DOHH2 (cell line): ENCODE measurements around the gene SMIM43.
"Not testable (repeated sequence)": the region's sequence is repeated elsewhere in the genome, so short reads cannot be mapped to it uniquely, and the experiment has no call there.

Experiments
- H3F3A ChIP-seq: fragments of 200-600 bp; sonication (generic), shearing (Covaris generic); 2 replicates; pipeline ENCODE4 v1.6.0; 2016; ENCODE audit warnings: antibody characterized with exemption, mild to moderate bottlenecking; ENCODE audit not compliant: control insufficient read depth, insufficient read depth
- H3K27ac ChIP-seq: fragments of 200-600 bp; sonication (generic); 2 replicates; pipeline ENCODE4 v1.5.1; 2014; ENCODE audit warnings: low read depth, mild to moderate bottlenecking, low read length, moderate library complexity
- H3K27me3 ChIP-seq: fragments of 200-600 bp; sonication (generic); 2 replicates; pipeline ENCODE4 v1.6.1; 2014; ENCODE audit warnings: mild to moderate bottlenecking, low read length, mixed read lengths; ENCODE audit not compliant: control insufficient read depth
- H3K36me3 ChIP-seq: fragments of 200-600 bp; sonication (generic); 2 replicates; pipeline ENCODE4 v1.6.1; 2014; ENCODE audit warnings: mild to moderate bottlenecking, low read length, moderate library complexity, mixed read lengths; ENCODE audit not compliant: control insufficient read depth
- H3K4me1 ChIP-seq: fragments of 200-600 bp; sonication (generic); 2 replicates; pipeline ENCODE4 v1.6.1; 2014; ENCODE audit warnings: mild to moderate bottlenecking, low read length, mixed read lengths; ENCODE audit not compliant: control insufficient read depth
- H3K4me2 ChIP-seq: fragments of 200-600 bp; sonication (generic); 2 replicates; pipeline ENCODE4 v1.6.0; 2014; ENCODE audit warnings: mild to moderate bottlenecking, low read length, moderate library complexity
- H3K4me3 ChIP-seq: fragments of 200-600 bp; sonication (generic); 2 replicates; pipeline ENCODE4 v1.5.1; 2014; ENCODE audit warnings: mild to moderate bottlenecking, low read length, mixed read lengths
- H3K79me2 ChIP-seq: fragments of 200-600 bp; sonication (generic); 2 replicates; pipeline ENCODE4 v1.6.1; 2014; ENCODE audit warnings: mild to moderate bottlenecking, low read length, mixed read lengths; ENCODE audit not compliant: control insufficient read depth
- H3K9me2 ChIP-seq: fragments of 200-600 bp; sonication (generic); replicated peaks from 2 replicates; pipeline ENCODE4 v1.6.1; 2014; ENCODE audit warnings: mild to moderate bottlenecking, low read length, mixed read lengths; ENCODE audit not compliant: control insufficient read depth
- H3K9me3 ChIP-seq: fragments of 200-600 bp; sonication (generic); 2 replicates; pipeline ENCODE4 v1.6.1; 2014; ENCODE audit warnings: antibody characterized with exemption, low read length, mixed read lengths; ENCODE audit not compliant: control insufficient read depth, insufficient read depth
- H4K20me1 ChIP-seq: fragments of 200-600 bp; sonication (generic); 2 replicates; pipeline ENCODE4 v1.6.0; 2014; ENCODE audit warnings: low read depth, mild to moderate bottlenecking, antibody characterized with exemption, low read length, moderate library complexity; ENCODE audit not compliant: control insufficient read depth, insufficient read depth
- CTCF ChIP-seq: fragments of 200-600 bp; sonication (generic); IDR thresholded peaks from one replicate; pipeline ENCODE4 v1.5.1; 2014; ENCODE audit warnings: antibody characterized with exemption, mild to moderate bottlenecking, low read depth, low read length; ENCODE audit not compliant: poor library complexity, severe bottlenecking
- EZH2phosphoT487 ChIP-seq: fragments of 200-600 bp; sonication (generic); IDR thresholded peaks from 2 replicates; pipeline ENCODE4 v1.6.1; 2017; ENCODE audit warnings: borderline replicate concordance, mild to moderate bottlenecking, antibody characterized with exemption, low read length, moderate library complexity, mixed read lengths

Gene SMIM43

GRCh38 chr4:121734571-121734970 is 30.4 kb downstream of the SMIM43 start:
- Histone ChIP-seq H3K9me3 (no peaks in the 10 kb centered on the region), H3K27ac (no peak overlapping the region), H3K4me2 (no peak overlapping the region), H3K9me2 (no peaks in the 10 kb centered on the region), H4K20me1 (no peaks in the 10 kb centered on the region), H3K27me3 (peaks cover 19% of the 10 kb centered on the region), H3K36me3 (no peaks in the 10 kb centered on the region), H3K79me2 (no peaks in the 10 kb centered on the region), H3F3A (no peaks in the 10 kb centered on the region), H3K4me3 (no peak overlapping the region), H3K4me1 (no peaks in the 10 kb centered on the region)
- no peak for TF ChIP-seq CTCF
- TF ChIP-seq EZH2phosphoT487, result no peak

DNA sequence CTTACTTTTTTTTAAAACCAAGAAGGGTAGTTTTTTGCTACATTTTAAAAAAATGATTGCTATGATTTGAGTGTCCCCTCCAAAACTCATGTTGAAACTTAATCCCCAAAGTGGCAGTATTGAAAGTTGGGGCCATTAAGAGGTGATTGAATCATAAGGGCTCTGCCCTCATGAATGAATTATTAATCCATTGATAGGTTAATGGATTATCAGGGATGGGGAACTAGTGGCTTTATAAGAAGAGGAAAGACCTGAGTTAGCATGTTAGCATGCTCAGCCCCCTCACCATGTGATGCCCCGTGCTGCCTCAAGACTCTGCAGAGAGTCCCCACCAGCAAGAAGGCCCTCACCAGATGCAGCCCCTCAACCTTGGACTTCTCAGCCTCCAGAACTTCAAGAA is 31.0 kb downstream of the SMIM43 start:
- H3K9me3 ChIP-seq, result no peaks in the 10 kb centered on the region
- H3K79me2 ChIP-seq, result no peaks in the 10 kb centered on the region
- H3K27me3 ChIP-seq, result peaks cover 19% of the 10 kb centered on the region
- H3F3A ChIP-seq, result no peaks in the 10 kb centered on the region
- no peaks in the 10 kb centered on the region for H4K20me1 ChIP-seq
- no peak overlapping the region for H3K27ac ChIP-seq
- no peaks in the 10 kb centered on the region for H3K4me1 ChIP-seq
- H3K4me3 ChIP-seq, result no peak overlapping the region
- no peaks in the 10 kb centered on the region for H3K9me2 ChIP-seq
- TF ChIP-seq CTCF (no peak), EZH2phosphoT487 (no peak)
- H3K4me2 ChIP-seq, result no peak overlapping the region
- H3K36me3 ChIP-seq, result no peaks in the 10 kb centered on the region

DNA sequence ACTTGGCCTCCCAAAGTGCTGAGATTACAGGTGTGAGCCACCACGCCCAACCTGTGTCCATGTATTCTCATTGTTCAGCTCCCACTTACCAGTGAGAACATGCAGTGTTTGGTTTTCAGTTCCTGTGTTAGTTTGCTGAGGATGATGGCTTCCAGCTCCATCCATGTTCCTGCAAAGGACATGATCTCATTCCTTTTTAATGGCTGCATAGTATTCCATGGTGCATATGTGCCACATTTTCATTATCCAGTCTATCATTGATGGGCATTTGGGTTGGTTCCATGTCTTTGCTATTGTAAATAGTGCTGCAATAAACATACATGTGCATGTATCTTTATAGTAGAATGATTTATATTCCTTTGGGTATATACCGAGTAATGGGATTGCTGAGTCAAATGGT is 35.2 kb downstream of the SMIM43 start:
- H4K20me1 ChIP-seq, H3K4me2 ChIP-seq, H3K36me3 ChIP-seq, H3K4me1 ChIP-seq, H3K79me2 ChIP-seq, H3K4me3 ChIP-seq, H3K27ac ChIP-seq, H3K9me3 ChIP-seq, H3F3A ChIP-seq, H3K9me2 ChIP-seq: not testable (repeated sequence)
- H3K27me3 ChIP-seq, result peaks cover 13% of the 10 kb centered on the region

DNA sequence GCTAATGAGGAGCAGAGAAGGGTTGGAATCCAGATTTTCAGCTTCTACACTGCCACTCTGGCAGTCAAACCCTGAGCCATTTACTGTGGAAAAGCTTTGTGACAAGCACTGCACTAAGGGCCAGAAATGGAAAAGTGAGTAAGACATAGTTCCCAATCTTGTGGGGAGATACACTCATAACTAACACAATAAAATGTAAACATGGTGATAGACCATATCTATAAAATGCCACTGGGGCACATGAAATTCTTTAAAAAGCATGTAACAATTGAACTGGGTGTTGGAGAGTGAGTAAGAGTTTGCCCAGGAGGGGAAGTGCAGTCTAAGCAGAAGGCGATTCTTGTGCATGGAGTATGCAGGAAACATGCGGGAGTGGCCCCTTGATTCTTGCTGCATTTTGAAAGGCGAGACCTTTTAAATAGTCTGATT is 36.2 kb downstream of the SMIM43 start:
- no peaks in the 10 kb centered on the region for H3K9me2 ChIP-seq
- H3F3A ChIP-seq, result no peaks in the 10 kb centered on the region
- no peaks in the 10 kb centered on the region for H3K79me2 ChIP-seq
- peaks cover 8% of the 10 kb centered on the region for H3K27me3 ChIP-seq
- TF ChIP-seq CTCF, result no peak
- no peak for TF ChIP-seq EZH2phosphoT487
- no peak overlapping the region for H3K4me2 ChIP-seq
- no peak overlapping the region for H3K27ac ChIP-seq
- H3K9me3 ChIP-seq, result no peaks in the 10 kb centered on the region
- H3K36me3 ChIP-seq, result no peaks in the 10 kb centered on the region
- no peak overlapping the region for H3K4me3 ChIP-seq
- no peaks in the 10 kb centered on the region for H4K20me1 ChIP-seq
- no peaks in the 10 kb centered on the region for H3K4me1 ChIP-seq
